Activated gamma-delta T cell (primary cell): Measurements from ENCODE around the gene RNF32.
"Not testable (repeated sequence)": the region's sequence is repeated elsewhere in the genome, so short reads cannot be mapped to it uniquely, and the experiment has no call there.

ENCODE experiments used
- DNase-seq: peaks from one replicate; lab custom pipeline; 2025; lab: John Stamatoyannopoulos, UW

Gene RNF32

DNA sequence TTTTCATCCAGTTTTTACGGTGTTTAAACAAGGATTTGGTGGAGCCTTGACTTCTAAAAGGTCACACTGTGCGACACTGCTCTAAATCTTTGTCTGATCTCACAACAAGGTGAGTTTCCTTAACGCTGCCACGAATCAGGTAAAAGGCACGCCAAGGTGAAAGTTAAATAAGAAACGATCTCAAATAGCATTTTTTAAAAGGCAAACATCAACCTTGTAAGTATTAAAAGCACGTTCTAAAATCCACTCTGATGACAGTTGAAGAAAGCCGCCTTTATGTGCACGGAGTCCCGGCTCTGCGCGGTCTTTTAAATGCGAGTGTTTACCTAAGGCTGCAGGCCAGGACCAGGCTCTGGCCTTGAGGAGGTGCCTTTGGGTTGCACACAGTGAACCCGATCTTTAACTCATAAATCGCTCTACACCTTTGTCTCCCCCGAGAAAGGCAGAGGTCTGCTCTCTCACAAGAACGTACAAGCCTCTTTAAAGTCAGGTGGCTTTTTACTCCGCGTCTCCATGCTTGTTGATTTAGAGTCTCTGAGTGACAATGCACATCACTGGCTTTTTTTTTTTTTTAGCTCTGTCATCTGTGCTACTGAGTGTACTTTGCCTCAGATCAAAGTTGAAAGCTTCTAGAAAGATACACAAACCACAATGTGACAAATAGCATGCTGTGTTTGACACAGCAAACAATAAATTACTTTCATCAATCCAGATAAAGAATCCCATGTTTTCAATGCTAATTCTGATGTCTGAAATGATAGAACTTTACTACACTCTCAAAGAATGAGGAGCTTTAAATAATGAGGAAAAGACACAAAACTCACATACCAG lies 25.9 kb upstream of the RNF32 start:
- no peak for DNase-seq

DNA sequence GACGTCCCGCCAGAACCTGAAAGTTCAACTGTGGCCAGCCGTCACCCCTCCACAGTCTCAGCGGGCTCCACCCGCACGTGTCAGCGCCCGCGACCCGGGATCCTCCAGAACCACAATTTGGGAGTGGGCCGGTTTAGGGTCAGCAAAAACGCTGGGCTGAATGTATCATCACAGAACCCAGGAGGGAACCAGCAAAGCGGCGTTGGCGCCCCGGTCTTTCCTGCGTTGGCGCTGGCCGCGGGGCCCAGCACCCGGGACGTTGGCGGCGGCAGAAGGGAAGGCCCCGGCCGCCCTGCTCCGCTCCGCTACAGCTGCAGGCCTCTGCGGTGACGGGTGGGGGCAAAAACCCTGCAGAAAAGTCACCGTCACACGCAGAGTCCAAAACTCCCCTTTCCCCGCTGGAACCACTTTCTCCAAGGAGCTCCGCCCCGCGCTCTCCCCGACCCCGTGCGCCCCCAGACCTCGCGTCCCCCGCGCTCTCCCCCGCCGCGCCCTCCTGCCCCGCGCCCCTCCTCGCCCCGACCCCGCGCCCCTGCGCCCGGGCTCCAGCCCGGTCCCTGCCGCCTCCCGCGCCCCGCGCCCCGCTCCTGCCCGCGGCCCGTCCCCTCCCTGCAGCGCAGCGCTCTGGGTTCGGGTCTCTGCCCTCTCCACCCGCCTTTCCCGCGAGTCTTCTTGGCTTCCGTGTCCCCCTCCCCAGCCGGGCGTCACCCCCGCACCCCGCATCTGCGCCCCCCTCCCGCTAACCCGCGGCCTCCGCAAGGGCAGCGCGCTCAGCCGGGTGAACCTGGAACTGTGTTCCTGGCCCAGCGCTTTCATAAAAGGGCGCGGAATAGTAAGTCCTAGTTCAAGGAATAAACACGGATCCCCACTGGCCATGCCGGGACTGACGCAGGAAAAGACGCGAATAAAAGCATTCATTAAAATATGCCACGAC lies 24.0 kb upstream of the RNF32 start:
- no peak for DNase-seq

DNA sequence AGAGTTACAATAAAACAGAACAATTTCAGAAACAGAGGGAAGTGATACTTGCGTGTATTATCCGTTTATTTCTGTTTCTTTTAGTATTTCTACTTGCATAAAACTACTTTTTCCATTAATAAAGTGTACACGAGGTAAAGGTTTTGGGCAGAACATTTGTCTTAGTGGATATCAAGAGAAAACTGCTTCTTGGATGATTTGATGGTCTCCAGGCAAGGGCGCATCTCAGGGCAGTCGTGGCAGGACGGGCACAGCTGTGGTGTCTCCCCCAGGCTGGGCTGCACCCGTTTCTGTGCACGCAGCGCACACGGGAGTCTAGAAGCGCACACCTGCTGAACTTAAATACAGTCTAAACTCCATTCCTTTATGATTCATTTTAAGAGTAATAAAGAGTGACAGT lies 23.4 kb upstream of the RNF32 start:
- no peak for DNase-seq

DNA sequence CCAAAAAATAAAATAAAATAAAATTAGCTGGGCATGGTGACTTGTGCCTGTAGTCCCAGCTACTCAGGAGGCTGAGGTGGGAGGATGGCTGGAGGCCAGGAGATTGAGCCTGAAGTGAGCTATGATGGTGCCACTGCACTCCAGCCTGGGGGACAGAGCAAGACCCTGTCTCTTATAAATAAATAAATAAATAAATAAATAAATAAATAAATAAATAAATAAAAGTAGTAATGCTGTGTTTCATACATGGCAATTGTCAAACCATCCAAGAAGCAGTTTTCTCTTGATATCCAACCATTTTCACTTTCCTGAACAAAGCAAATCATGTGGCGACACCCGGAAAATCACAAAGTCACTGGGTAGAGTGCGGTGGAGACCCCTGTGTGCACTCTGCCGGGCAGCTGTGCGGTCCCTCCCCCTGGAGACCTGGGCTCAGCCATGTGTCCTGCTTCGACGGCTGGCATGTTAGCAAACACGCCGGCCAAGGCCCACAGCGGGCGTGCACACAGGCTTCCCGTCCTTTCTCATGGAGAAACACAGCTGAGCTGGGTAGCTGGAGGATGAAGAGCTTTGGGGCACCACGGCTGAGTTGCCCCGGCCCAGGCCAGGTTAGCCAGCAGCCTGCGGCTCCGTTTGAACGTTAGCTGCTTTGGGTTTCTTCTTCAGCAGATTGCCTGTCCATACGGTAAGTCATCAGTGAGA lies 22.3 kb upstream of the RNF32 start:
- DNase-seq, result no peak

DNA sequence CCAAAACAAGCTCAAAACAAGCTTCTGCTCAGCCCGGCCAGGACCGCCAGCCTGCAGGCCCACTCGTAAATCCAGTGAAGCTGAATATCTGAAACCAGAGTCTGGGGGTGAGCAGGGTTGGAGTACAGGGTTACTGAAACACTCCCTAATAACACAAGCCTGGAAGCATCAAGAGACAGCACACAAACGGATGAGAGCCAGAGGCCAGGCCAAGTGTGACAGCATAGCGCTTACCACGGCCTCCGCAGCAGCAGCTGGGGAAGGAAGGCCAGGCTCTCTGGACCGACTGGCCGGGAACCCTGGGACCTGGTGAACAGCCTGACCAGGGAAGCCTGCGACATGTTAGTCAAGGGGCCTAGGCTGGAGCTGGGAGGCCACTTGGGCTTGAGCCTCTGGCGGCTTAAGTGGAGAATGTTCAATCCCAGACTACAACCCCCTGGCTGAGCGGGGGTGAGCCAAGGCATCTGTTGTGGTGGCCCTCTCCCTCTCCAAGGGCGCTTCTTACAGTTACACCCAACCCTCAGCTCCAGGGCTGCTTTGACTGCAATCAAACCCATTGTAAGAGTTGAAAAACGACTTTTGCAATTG lies 21.7 kb upstream of the RNF32 start:
- DNase-seq, result no peak

DNA sequence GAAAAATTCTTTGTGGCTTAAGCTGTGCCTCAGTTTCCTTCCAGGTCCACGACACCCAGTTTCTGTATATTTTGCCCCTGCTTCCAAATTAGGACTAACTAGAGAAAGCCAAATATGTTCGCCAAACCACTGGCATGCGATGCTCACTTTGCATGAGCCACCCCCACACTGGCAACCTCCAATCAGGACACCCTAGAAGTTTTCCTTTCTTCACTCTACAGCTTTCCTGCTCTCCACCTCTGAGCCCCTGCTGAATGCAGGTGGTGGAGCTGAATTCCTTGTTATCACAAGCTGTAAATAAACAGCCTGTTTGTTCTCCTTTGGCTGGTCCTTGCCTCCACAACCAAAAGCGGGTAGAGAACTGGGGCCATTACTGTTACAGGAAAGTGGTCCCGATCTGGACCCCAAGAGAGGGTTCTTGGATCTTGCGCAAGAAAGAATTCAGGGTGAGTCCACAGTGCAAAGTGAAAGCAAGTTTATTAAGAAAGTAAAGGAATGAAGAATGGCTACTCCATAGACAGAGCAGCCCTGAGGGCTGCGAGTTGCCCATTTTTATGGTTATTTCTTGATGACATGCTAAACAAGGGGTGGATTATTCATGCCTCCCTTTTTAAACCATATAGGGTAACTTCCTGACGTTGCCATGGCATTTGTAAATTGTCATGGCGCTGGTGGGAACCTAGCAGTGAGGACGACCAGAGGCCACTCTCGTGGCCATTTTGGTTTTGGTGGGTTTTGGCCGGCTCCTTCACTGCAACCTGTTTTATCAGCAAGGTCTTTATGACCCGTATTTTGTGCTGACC lies 20.9 kb upstream of the RNF32 start:
- not testable (repeated sequence) for DNase-seq

DNA sequence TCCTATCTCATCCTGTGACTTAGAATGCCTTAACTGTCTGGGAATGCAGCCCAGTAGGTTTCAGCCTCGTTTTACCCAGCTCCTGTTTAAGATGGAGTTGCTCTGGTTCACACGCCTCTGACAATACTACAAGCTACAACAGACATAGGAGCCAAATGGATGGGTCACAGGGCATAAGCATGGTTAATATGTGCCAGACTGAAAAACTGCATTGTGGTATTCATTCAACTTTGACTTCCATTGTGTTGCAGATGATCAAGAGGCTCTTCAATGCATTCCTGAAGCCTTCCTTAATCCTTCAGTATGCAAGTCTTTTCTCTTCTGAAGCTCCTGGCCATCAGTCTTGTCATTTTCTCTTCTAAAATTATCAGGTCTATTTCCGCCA lies 20.3 kb upstream of the RNF32 start:
- DNase-seq, result no peak

DNA sequence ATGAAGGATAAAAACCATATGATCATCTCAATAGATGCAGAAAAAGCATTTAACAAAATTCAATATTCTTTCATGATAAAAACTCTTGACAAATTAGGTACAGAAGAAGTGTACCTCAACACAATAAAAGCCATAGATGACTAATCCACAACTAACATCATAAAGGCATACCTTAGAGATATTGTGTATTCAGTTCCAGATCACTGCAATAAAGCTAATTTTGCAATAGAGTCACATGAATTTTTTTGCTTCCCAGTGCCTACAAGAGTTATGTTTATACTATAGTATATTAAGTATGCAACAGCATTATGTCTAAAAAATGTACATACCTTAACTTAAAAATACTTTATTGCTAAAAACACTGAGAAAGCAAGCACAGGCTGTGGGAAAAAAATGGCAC lies 18.9 kb upstream of the RNF32 start:
- no peak for DNase-seq

DNA sequence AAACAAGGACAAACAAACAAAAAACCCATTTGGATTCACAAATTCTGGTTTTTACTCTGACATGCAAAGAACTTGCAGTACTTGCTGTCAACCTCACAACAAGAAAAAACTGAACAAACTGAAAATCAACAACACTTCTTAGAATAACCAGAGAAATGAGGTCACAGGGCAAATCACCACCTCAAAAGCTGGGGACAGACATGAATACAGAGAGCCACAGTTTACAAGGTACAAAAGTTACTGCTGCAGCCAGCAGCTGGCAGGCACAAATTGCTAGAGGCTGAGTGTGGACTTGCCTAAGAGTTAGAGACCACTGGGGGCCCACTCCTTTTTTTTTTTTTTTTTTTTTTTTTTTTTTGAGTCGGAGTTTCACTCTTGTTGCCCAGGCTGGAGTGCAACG lies 15.0 kb upstream of the RNF32 start:
- DNase-seq, result no peak

DNA sequence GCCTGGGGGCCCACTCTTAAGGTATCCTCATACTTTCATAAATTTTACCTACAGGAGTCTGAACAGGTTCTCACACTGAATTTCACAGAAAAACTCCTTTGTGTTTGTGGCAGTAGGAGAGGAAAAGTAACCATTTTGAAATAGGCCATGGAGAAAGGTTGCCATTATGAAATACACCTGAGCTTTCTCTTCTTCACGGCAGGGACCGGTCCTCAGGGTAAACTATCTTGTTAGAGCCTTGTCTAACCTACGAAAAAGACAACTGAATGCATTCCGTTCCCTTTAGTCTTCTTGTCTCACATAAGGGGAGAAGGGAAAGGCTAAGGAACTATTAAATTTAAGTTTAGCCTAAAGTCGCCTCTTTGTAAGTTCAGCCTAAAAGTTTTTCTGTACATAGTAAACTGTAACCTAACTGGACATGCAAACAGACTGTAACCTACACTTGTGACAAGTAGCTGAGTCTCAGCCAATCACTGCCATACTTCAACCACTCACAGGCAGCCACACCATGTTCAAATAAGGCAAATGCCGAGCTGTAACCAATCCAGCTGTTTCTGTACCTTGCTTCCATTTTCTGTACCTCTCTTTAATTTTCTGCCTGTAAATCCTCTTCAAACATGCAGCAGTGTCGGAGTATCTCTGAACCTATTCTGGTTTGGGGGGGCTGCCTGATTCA lies 14.2 kb upstream of the RNF32 start:
- no peak for DNase-seq

DNA sequence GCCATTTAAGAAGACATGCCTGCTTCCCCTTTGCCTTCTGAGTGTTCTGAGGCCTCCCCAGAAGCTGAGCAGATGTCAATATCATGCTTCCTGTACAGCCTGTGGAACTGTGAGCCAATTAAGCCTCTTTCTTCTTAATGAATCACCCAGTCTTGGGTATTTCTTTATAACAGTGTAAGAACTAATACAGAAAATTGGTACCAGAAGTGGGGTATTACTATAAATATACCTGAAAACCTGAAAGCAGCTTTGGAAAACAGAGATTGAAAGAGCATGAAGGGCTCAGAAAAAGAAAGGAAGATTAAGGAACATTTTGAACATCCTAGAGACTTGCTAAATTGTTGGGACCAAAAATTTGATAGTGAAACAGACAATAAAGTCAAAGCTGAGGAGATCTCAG lies 12.0 kb upstream of the RNF32 start:
- DNase-seq, result no peak

DNA sequence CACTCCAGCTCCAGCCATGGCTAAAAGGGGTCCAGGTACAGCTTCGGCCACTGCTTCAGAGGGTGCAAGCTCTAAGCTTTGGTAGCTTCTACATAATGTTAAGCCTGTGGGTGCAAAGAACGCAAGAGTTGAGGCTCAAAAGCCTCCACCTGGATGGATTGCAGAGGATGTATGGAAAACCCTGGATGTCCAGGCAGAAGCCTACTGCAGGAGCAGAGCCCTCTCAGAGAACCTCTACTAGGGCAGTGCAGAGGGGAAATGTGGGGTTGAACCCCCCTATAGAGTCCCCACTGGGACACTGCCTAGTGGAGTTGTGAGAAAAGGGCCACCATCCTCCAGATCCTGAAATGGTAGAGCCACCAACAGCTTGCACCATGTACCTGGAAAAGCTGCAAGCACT lies 10.7 kb upstream of the RNF32 start:
- no peak for DNase-seq

DNA sequence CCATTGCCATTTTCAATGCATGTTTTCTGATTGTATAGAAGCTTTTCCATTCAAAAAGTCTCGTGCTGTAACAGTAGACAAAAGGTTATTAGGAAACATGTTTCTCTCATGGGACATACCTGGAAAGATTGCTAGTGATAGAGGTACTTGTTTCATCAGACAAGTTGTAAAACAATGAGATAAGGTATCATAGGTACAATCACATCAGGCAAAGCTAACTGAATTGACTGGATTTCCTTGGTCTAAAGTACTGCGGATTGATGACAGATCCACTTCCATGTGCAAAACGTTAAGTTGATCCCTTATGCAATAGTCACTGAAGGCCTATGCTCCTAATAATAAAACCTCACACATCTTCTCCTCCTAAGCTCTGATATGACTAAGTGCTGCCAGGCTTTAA lies 6.5 kb upstream of the RNF32 start:
- no peak for DNase-seq

DNA sequence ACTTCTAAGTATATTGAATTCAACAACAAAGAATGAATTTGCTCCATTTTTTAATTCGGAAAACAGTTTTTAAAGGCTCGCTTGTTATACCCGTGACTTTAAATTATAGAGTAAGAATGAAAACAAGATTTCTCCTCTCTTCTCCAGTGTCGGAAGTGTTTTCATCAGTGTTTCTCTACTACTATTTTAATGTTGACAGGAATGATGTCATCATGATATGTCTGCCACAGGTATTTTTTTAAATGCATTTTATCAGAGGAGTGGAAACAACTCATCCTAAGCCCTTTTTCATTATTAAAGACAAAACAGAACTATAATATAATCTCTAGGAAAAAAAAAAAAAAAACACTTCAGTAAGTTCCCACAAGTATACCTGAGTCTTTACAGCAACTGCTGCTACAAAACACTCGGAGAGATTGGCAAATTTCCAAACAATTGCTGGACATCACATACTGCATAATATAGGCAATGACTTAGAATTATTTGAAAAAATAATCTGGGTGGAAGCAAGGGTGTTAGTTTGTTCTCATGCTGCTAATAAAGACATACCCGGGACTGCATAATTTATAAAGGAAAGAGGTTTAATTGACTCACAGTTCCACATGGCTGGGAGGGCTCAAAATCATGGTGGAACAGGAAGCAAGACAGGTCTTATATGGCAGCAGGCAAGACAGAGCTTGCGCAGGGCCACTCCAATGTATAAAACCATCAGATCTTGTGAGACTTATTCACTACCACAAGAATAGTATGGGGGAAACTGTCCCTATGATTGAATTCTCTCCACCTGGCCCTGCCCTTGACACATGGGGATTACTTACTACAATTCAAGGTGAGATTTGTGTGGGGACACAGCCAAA lies 4.8 kb upstream of the RNF32 start:
- DNase-seq, result no peak

DNA sequence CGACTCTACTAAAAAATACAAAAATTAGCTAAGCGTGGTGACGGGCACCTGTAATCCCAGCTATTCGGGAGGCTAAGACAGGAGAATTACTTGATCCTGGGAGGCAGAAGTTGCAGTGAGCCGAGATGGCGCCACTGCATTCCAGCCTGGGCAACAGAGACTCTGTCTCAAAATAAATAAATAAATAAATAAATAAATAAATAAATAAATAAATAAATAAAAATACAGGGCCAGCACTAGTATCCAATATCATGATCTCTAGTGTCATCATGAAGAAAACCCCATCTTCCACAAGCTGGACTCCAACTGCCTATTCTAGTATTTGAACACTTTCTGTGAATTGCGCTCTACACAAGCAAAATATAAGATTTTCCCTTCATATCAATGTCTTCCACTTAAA lies 3.5 kb upstream of the RNF32 start:
- not testable (repeated sequence) for DNase-seq

DNA sequence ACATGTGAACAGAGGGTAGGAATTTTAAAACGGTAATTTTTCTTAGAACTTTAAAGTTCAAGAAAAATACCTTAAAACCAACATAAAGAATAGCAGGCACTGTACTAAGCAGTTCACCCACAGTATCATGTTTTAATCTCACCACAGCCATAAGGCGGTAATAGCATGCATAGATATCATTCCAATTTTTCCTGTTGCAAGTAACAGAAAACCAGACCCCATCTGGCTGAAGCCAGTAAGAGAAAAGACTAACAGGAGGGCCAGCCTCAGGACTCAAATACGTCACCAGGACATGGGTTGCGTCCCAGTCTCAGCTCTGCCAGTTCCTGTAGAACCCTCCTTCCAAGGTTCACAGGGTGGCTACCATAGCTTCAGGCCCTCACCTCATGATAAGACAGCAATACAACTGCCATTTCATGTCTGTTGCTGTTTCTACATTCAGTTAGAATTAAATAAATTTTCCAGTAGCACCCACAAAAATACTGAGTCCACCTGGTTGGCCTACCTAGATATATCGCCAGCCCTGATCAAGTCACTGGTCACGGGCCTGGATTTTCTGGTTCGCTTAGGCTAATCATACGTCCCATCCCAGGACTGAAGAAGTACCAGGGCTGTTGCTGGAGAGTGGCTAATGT lies 2.0 kb upstream of the RNF32 start:
- DNase-seq, result no peak

DNA sequence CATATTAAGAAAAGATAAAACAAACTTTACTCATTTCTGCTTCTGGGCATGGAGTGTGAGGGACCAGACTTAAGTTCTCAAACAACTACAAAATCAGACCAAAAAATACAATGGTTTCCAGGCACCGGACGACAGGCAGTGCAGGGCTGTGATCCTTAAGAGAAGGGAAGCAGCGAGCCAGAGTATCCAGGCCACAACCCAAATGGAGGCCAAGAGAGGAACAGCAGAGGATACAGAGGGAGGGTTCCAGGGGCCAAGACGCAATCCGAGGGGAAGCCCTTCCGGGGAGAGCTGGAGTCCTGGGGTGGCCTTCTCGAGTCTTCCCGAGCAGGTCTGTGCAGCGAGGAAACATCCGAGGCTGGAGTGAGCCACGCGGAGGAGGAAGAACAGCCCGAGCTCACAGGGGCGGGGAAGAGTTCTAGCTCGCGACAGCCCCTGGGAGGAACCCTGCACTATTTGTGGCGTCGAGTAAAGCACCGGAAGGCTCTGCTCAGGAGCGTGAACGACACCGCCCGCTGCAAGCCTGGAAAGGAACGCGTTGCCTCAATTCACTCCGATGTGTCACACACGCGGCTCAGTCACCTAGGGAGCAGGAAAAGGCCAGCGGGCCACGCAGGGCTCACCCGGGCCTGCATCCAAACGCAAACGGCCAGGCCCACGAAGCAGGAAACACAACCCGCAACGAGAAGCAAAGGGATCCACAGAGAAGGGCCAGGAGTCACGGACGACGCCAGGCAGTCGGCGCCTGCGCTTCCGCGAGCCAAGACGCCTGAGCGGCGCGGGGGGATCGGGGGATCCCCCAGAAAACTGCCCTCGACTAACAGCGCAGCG lies 933 bp upstream of the RNF32 start:
- DNase-seq, result no peak

DNA sequence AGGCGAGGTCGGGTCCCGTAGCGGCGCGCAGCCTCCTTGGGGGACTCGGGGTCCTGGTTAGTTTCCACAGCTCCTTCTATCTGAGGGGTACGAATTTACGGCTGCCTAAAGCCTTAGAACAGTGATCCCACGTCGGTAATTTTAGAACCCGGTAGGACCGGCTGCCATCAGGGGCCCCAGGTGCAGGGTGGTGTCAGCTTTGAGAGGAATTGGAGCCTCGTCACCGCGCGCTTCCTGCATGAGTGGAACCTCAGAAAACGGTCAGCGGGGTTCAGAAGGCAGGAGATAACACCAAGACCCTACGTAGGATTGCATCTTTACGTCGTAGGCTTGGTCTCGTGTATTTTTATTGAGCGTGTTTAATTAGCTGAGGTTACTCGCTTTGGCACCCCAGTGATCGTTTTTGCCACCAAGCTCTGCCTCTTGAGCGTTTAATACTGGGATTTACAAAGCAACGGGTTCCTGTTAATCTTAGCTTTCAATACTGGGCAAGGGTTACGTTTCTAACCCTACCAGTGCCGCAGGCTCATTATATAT lies 443 bp downstream of the RNF32 start:
- DNase-seq, result no peak
